ENCODE data around the gene PFDN5.
A peak's percentile ranks its signal among the peaks of the same experiment; 100 is the strongest.
"Not testable (repeated sequence)": the region's sequence is repeated elsewhere in the genome, so short reads cannot be mapped to it uniquely, and the experiment has no call there.

PFDN5 gene

GRCh38 chr12:53287741-53288216 lies 7.6 kb upstream of the PFDN5 start:
- peak; percentile 76 to 79 for DNase-seq

GRCh38 chr12:53288322-53288721 lies 7.0 kb upstream of the PFDN5 start:
- no peak for DNase-seq

- DNase-seq, result no peak
Observed at GRCh38 chr12:53289891-53290290, 5.5 kb upstream of the PFDN5 start.

GRCh38 chr12:53290661-53291060 lies 4.7 kb upstream of the PFDN5 start:
- DNase-seq, result no peak

GRCh38 chr12:53292426-53292825 lies 2.9 kb upstream of the PFDN5 start:
- no peak for DNase-seq

GRCh38 chr12:53295891-53296219 lies 513 bp downstream of the PFDN5 start:
- no peak for DNase-seq

GRCh38 chr12:53297106-53297505 lies 1.8 kb downstream of the PFDN5 start:
- DNase-seq, result not testable (repeated sequence)

GRCh38 chr12:53298164-53298563 lies 2.8 kb downstream of the PFDN5 start:
- DNase-seq, result no peak

- peak; percentile 52 to 54 for DNase-seq
Observed at GRCh38 chr12:53299101-53299453, 3.7 kb downstream of the PFDN5 start.

GRCh38 chr12:53299454-53300180 lies 4.3 kb downstream of the PFDN5 start, which contains the start of gene MYG1:
Gene MYG1 (plus strand): TSS chr12:53299695. CDS start chr12:53299738, 43 bp downstream.
- DNase-seq, result peak; percentile 75 to 79

GRCh38 chr12:53300187-53300586 lies 4.8 kb downstream of the PFDN5 start:
- no peak for DNase-seq

GRCh38 chr12:53302903-53303302 lies 7.6 kb downstream of the PFDN5 start:
- no peak for DNase-seq

- no peak for DNase-seq
Observed at GRCh38 chr12:53306826-53307225, 11.5 kb downstream of the PFDN5 start.

- no peak for DNase-seq
Observed at GRCh38 chr12:53308276-53308675, 12.9 kb downstream of the PFDN5 start.

GRCh38 chr12:53313996-53314395 lies 18.7 kb downstream of the PFDN5 start:
- DNase-seq, result no peak

- DNase-seq, result no peak
Observed at GRCh38 chr12:53320352-53321195, 25.2 kb downstream of the PFDN5 start.

- peak; percentile 50 to 51 for DNase-seq
Observed at GRCh38 chr12:53324113-53324778, 28.9 kb downstream of the PFDN5 start.

- peak; percentile 80 to 85 for DNase-seq
Observed at GRCh38 chr12:53324779-53325510, 29.6 kb downstream of the PFDN5 start.

- peak in 1 of 2 donors; percentile 11 for DNase-seq
Observed at GRCh38 chr12:53325511-53326061, 30.2 kb downstream of the PFDN5 start.

GRCh38 chr12:53326460-53327185 lies 31.3 kb downstream of the PFDN5 start:
- no peak for DNase-seq

- DNase-seq, result no peak
Observed at GRCh38 chr12:53327435-53328042, 32.2 kb downstream of the PFDN5 start.
